Measurements from ENCODE around the gene PCDHGC5.

The PCDHGC5 gene

GRCh38 chr5:141519605-141520565 lies 31.0 kb downstream of the PCDHGC5 start:
- no peak overlapping the region for H3K27ac ChIP-seq (ENCODE audit: low read depth, low read length)
- no peaks in the 10 kb centered on the region for H3K9me3 ChIP-seq (ENCODE audit: control insufficient read depth in 1 of 2, low read length in 2 of 2)
- H3K36me3 ChIP-seq (ENCODE audit: control insufficient read depth in 1 of 2, insufficient read depth in 2 of 2, low read length in 2 of 2), result peaks cover 17 to 68% of the 10 kb centered on the region in 2 donors
- no peaks in the 10 kb centered on the region for H3K27me3 ChIP-seq (ENCODE audit: control insufficient read depth in 1 of 2, insufficient read depth in 2 of 2, low read length in 2 of 2)
- H3K4me3 ChIP-seq (ENCODE audit: low read depth in 1 of 2, low read length in 2 of 2), result no peak overlapping the region
- peaks cover 8 to 12% of the 10 kb centered on the region in 2 donors for H3K4me1 ChIP-seq (ENCODE audit: control insufficient read depth in 1 of 2, insufficient read depth in 2 of 2, low read length in 2 of 2)
- no peak overlapping the region for H3K9ac ChIP-seq (ENCODE audit: low read depth in 1 of 2, low read length in 2 of 2)

GRCh38 chr5:141521244-141521781 lies 32.4 kb downstream of the PCDHGC5 start:
- Histone ChIP-seq H3K4me1 (ENCODE audit: control insufficient read depth in 1 of 2, insufficient read depth in 2 of 2, low read length in 2 of 2) (peaks cover 22 to 23% of the 10 kb centered on the region in 2 donors), H3K36me3 (ENCODE audit: control insufficient read depth in 1 of 2, insufficient read depth in 2 of 2, low read length in 2 of 2) (peaks cover 20 to 65% of the 10 kb centered on the region in 2 donors), H3K4me3 (ENCODE audit: low read depth in 1 of 2, low read length in 2 of 2) (no peak overlapping the region), H3K27ac (ENCODE audit: low read depth, low read length) (no peak overlapping the region), H3K9me3 (ENCODE audit: control insufficient read depth in 1 of 2, low read length in 2 of 2) (no peaks in the 10 kb centered on the region), H3K27me3 (ENCODE audit: control insufficient read depth in 1 of 2, insufficient read depth in 2 of 2, low read length in 2 of 2) (no peaks in the 10 kb centered on the region), H3K9ac (ENCODE audit: low read depth in 1 of 2, low read length in 2 of 2) (no peak overlapping the region)

- H3K4me3 ChIP-seq (ENCODE audit: low read depth in 1 of 2, low read length in 2 of 2), result no peak overlapping the region
- no peak overlapping the region for H3K27ac ChIP-seq (ENCODE audit: low read depth, low read length)
- no peak overlapping the region for H3K9ac ChIP-seq (ENCODE audit: low read depth in 1 of 2, low read length in 2 of 2)
- peaks cover 20 to 66% of the 10 kb centered on the region in 2 donors for H3K36me3 ChIP-seq (ENCODE audit: control insufficient read depth in 1 of 2, insufficient read depth in 2 of 2, low read length in 2 of 2)
- no peaks in the 10 kb centered on the region for H3K27me3 ChIP-seq (ENCODE audit: control insufficient read depth in 1 of 2, insufficient read depth in 2 of 2, low read length in 2 of 2)
- peaks cover 22 to 23% of the 10 kb centered on the region in 2 donors for H3K4me1 ChIP-seq (ENCODE audit: control insufficient read depth in 1 of 2, insufficient read depth in 2 of 2, low read length in 2 of 2)
- no peaks in the 10 kb centered on the region for H3K9me3 ChIP-seq (ENCODE audit: control insufficient read depth in 1 of 2, low read length in 2 of 2)
These were observed 33.4 kb downstream of the PCDHGC5 start for GRCh38 chr5:141522301-141522700.

GRCh38 chr5:141523991-141524390 lies 35.1 kb downstream of the PCDHGC5 start:
- H3K9ac ChIP-seq (ENCODE audit: low read depth in 1 of 2, low read length in 2 of 2), result no peak overlapping the region
- H3K4me1 ChIP-seq (ENCODE audit: control insufficient read depth in 1 of 2, insufficient read depth in 2 of 2, low read length in 2 of 2), result peaks cover 22 to 23% of the 10 kb centered on the region in 2 donors
- H3K4me3 ChIP-seq (ENCODE audit: low read depth in 1 of 2, low read length in 2 of 2), result no peak overlapping the region
- no peak overlapping the region for H3K27ac ChIP-seq (ENCODE audit: low read depth, low read length)
- no peaks in the 10 kb centered on the region for H3K27me3 ChIP-seq (ENCODE audit: control insufficient read depth in 1 of 2, insufficient read depth in 2 of 2, low read length in 2 of 2)
- peaks cover 23 to 71% of the 10 kb centered on the region in 2 donors for H3K36me3 ChIP-seq (ENCODE audit: control insufficient read depth in 1 of 2, insufficient read depth in 2 of 2, low read length in 2 of 2)
- no peaks in the 10 kb centered on the region for H3K9me3 ChIP-seq (ENCODE audit: control insufficient read depth in 1 of 2, low read length in 2 of 2)

- Histone ChIP-seq H3K9me3 (ENCODE audit: control insufficient read depth in 1 of 2, low read length in 2 of 2) (no peaks in the 10 kb centered on the region), H3K4me3 (ENCODE audit: low read depth in 1 of 2, low read length in 2 of 2) (no peak overlapping the region), H3K27ac (ENCODE audit: low read depth, low read length) (no peak overlapping the region), H3K9ac (ENCODE audit: low read depth in 1 of 2, low read length in 2 of 2) (no peak overlapping the region), H3K36me3 (ENCODE audit: control insufficient read depth in 1 of 2, insufficient read depth in 2 of 2, low read length in 2 of 2) (peaks cover 25 to 72% of the 10 kb centered on the region in 2 donors), H3K4me1 (ENCODE audit: control insufficient read depth in 1 of 2, insufficient read depth in 2 of 2, low read length in 2 of 2) (peaks cover 22 to 23% of the 10 kb centered on the region in 2 donors), H3K27me3 (ENCODE audit: control insufficient read depth in 1 of 2, insufficient read depth in 2 of 2, low read length in 2 of 2) (no peaks in the 10 kb centered on the region)
These were observed 36.0 kb downstream of the PCDHGC5 start for GRCh38 chr5:141524604-141525597.

GRCh38 chr5:141525653-141526052 lies 36.8 kb downstream of the PCDHGC5 start:
- Histone ChIP-seq H3K36me3 (ENCODE audit: control insufficient read depth in 1 of 2, insufficient read depth in 2 of 2, low read length in 2 of 2) (peaks cover 25 to 75% of the 10 kb centered on the region in 2 donors), H3K27ac (ENCODE audit: low read depth, low read length) (no peak overlapping the region), H3K4me3 (ENCODE audit: low read depth in 1 of 2, low read length in 2 of 2) (no peak overlapping the region), H3K27me3 (ENCODE audit: control insufficient read depth in 1 of 2, insufficient read depth in 2 of 2, low read length in 2 of 2) (no peaks in the 10 kb centered on the region), H3K4me1 (ENCODE audit: control insufficient read depth in 1 of 2, insufficient read depth in 2 of 2, low read length in 2 of 2) (peaks cover 22 to 23% of the 10 kb centered on the region in 2 donors), H3K9ac (ENCODE audit: low read depth in 1 of 2, low read length in 2 of 2) (no peak overlapping the region), H3K9me3 (ENCODE audit: control insufficient read depth in 1 of 2, low read length in 2 of 2) (no peaks in the 10 kb centered on the region)

GRCh38 chr5:141527426-141527825 lies 38.5 kb downstream of the PCDHGC5 start:
- Histone ChIP-seq H3K27ac (ENCODE audit: low read depth, low read length) (no peak overlapping the region), H3K4me1 (ENCODE audit: control insufficient read depth in 1 of 2, insufficient read depth in 2 of 2, low read length in 2 of 2) (peaks cover 13 to 15% of the 10 kb centered on the region in 2 donors), H3K9me3 (ENCODE audit: control insufficient read depth in 1 of 2, low read length in 2 of 2) (no peaks in the 10 kb centered on the region), H3K9ac (ENCODE audit: low read depth in 1 of 2, low read length in 2 of 2) (no peak overlapping the region), H3K4me3 (ENCODE audit: low read depth in 1 of 2, low read length in 2 of 2) (no peak overlapping the region), H3K27me3 (ENCODE audit: control insufficient read depth in 1 of 2, insufficient read depth in 2 of 2, low read length in 2 of 2) (no peaks in the 10 kb centered on the region), H3K36me3 (ENCODE audit: control insufficient read depth in 1 of 2, insufficient read depth in 2 of 2, low read length in 2 of 2) (peaks cover 30 to 77% of the 10 kb centered on the region in 2 donors)

GRCh38 chr5:141528291-141528984 lies 39.6 kb downstream of the PCDHGC5 start:
- H3K4me1 ChIP-seq (ENCODE audit: control insufficient read depth in 1 of 2, insufficient read depth in 2 of 2, low read length in 2 of 2), result peaks cover 13 to 15% of the 10 kb centered on the region in 2 donors
- no peaks in the 10 kb centered on the region for H3K9me3 ChIP-seq (ENCODE audit: control insufficient read depth in 1 of 2, low read length in 2 of 2)
- peaks cover 29 to 74% of the 10 kb centered on the region in 2 donors for H3K36me3 ChIP-seq (ENCODE audit: control insufficient read depth in 1 of 2, insufficient read depth in 2 of 2, low read length in 2 of 2)
- H3K9ac ChIP-seq (ENCODE audit: low read depth in 1 of 2, low read length in 2 of 2), result no peak overlapping the region
- H3K27me3 ChIP-seq (ENCODE audit: control insufficient read depth in 1 of 2, insufficient read depth in 2 of 2, low read length in 2 of 2), result no peaks in the 10 kb centered on the region
- no peak overlapping the region for H3K4me3 ChIP-seq (ENCODE audit: low read depth in 1 of 2, low read length in 2 of 2)
- H3K27ac ChIP-seq (ENCODE audit: low read depth, low read length), result no peak overlapping the region

GRCh38 chr5:141529002-141529401 lies 40.1 kb downstream of the PCDHGC5 start:
- Histone ChIP-seq H3K9me3 (ENCODE audit: control insufficient read depth in 1 of 2, low read length in 2 of 2) (no peaks in the 10 kb centered on the region), H3K27ac (ENCODE audit: low read depth, low read length) (no peak overlapping the region), H3K36me3 (ENCODE audit: control insufficient read depth in 1 of 2, insufficient read depth in 2 of 2, low read length in 2 of 2) (peaks cover 24 to 69% of the 10 kb centered on the region in 2 donors), H3K4me3 (ENCODE audit: low read depth in 1 of 2, low read length in 2 of 2) (no peak overlapping the region), H3K4me1 (ENCODE audit: control insufficient read depth in 1 of 2, insufficient read depth in 2 of 2, low read length in 2 of 2) (peaks cover 13 to 15% of the 10 kb centered on the region in 2 donors), H3K27me3 (ENCODE audit: control insufficient read depth in 1 of 2, insufficient read depth in 2 of 2, low read length in 2 of 2) (no peaks in the 10 kb centered on the region), H3K9ac (ENCODE audit: low read depth in 1 of 2, low read length in 2 of 2) (no peak overlapping the region)

Measured in duodenal mucosa (tissue), 2 donors.